Measurements from ENCODE around the gene HOXA6. TPM values are rescaled to one million over a fixed set of nuclear protein-coding genes. Genes with fewer than 3 reads are reported as not detected.

The HOXA6 gene
- total RNA-seq, 1 experiment from 2014 or later: 3.3 TPM

DNA sequence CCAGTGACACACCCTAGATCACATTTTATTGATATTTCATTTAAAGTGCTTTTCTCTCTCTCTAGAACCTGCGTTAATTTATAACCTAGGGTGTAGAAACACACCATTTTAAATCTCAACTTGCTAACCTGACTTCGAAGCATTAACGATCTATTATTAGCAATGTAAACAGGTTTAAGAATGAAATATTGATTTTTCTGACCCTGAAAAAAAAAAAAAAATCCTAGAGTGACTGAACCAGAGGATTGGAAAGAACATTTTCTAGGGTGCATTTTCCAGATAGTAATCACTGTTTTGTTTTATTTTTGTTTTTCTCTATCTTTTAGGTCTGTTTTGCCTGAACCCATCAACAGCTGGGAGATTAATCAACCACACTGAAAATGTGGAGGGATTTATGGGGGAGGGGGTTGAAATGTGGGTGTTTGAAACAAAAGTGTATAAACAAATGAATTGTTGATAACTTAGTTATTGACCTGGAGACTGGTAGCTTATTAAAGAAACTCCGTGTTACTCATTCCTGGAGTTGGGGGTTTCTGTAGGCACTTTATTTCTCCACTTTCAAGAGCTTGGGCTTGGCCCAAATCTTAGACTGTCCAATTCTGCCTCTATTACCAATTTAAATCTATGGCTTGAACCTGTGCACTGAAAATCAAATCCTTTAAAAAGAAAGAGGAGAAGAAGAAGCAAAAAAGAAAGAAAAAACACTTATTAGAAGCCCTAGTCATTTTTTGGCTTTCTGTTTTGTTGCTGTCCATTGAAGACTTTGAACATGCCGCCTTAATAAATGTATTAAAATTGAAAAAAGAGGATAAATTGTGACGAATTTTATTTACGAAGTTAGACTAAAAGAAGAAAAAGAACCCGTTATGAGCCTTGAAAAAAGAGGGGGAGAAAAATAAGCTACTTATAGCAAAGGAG, 47.9 kb downstream of the HOXA6 start:
- TF ChIP-seq TCF7L2 (IDR thresholded peaks at IDR 0.05; ENCODE audit: low read depth, low read length) (no peak), POLR2AphosphoS5 (IDR thresholded peaks at IDR 0.05; ENCODE audit: low read depth, low read length) (no peak), SIN3A (IDR thresholded peaks at IDR 0.05; ENCODE audit: borderline replicate concordance, insufficient read depth, low read depth, low read length) (no peak)
- TF ChIP-seq, protein P1, sequence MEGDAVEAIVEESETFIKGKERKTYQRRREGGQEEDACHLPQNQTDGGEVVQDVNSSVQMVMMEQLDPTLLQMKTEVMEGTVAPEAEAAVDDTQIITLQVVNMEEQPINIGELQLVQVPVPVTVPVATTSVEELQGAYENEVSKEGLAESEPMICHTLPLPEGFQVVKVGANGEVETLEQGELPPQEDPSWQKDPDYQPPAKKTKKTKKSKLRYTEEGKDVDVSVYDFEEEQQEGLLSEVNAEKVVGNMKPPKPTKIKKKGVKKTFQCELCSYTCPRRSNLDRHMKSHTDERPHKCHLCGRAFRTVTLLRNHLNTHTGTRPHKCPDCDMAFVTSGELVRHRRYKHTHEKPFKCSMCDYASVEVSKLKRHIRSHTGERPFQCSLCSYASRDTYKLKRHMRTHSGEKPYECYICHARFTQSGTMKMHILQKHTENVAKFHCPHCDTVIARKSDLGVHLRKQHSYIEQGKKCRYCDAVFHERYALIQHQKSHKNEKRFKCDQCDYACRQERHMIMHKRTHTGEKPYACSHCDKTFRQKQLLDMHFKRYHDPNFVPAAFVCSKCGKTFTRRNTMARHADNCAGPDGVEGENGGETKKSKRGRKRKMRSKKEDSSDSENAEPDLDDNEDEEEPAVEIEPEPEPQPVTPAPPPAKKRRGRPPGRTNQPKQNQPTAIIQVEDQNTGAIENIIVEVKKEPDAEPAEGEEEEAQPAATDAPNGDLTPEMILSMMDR (IDR thresholded peaks at IDR 0.05): no peak
- TF ChIP-seq, protein P2, sequence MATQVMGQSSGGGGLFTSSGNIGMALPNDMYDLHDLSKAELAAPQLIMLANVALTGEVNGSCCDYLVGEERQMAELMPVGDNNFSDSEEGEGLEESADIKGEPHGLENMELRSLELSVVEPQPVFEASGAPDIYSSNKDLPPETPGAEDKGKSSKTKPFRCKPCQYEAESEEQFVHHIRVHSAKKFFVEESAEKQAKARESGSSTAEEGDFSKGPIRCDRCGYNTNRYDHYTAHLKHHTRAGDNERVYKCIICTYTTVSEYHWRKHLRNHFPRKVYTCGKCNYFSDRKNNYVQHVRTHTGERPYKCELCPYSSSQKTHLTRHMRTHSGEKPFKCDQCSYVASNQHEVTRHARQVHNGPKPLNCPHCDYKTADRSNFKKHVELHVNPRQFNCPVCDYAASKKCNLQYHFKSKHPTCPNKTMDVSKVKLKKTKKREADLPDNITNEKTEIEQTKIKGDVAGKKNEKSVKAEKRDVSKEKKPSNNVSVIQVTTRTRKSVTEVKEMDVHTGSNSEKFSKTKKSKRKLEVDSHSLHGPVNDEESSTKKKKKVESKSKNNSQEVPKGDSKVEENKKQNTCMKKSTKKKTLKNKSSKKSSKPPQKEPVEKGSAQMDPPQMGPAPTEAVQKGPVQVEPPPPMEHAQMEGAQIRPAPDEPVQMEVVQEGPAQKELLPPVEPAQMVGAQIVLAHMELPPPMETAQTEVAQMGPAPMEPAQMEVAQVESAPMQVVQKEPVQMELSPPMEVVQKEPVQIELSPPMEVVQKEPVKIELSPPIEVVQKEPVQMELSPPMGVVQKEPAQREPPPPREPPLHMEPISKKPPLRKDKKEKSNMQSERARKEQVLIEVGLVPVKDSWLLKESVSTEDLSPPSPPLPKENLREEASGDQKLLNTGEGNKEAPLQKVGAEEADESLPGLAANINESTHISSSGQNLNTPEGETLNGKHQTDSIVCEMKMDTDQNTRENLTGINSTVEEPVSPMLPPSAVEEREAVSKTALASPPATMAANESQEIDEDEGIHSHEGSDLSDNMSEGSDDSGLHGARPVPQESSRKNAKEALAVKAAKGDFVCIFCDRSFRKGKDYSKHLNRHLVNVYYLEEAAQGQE (IDR thresholded peaks at IDR 0.05; ENCODE audit: insufficient read depth in 1 of 2, low read depth in 2 of 2, low read length in 1 of 2): no peak
- Histone ChIP-seq H3K36me3 (ENCODE audit: control insufficient read depth, insufficient read depth, low read length) (peaks cover 9% of the 10 kb centered on the region; the same call in 1 of the 2 replicates), H3K9me3 (ENCODE audit: control insufficient read depth, insufficient read depth, low read depth, low read length) (no peaks in the 10 kb centered on the region), H3K27ac (ENCODE audit: low read length) (peak overlapping the region; percentile 99), H3K27me3 (ENCODE audit: control insufficient read depth, insufficient read depth, low read length) (no peaks in the 10 kb centered on the region), H3K4me3 (ENCODE audit: low read depth in 2 of 2, low read length in 2 of 2) (peak overlapping the region; percentile 85 to 93), H3K4me1 (ENCODE audit: control insufficient read depth, insufficient read depth, low read length) (peaks cover 55% of the 10 kb centered on the region)
- ATAC-seq: no peak
- no TSS peak for BruUV-seq (replicated peaks)
- ChIA-PET CTCF (interaction anchor here (0.6 to 1.4 kb wide), 2 partner anchors 10 to 41 kb away, joined by 5 to 7 read pairs; no protein-coding TSS in a partner anchor), POLR2A (interaction anchor here (0.5 to 4.0 kb wide), 7 partner anchors 13 to 251 kb away, joined by 4 to 21 read pairs (median 7); no protein-coding TSS in a partner anchor)
- in situ Hi-C loops (cut with HindIII; ENCODE audit: low pct_unique_long_range_greater_than_20kb, low sequenced_read_pairs) (no loop called here), intact Hi-C loops (cut with micrococcal nuclease; ENCODE audit: unreplicated experiment) (loop anchor here (10.0 kb wide), 1 partner anchor 65 kb away; no protein-coding TSS in a partner anchor)
- DNase-seq (ENCODE audit: low read depth, low spot score): no peak

DNA sequence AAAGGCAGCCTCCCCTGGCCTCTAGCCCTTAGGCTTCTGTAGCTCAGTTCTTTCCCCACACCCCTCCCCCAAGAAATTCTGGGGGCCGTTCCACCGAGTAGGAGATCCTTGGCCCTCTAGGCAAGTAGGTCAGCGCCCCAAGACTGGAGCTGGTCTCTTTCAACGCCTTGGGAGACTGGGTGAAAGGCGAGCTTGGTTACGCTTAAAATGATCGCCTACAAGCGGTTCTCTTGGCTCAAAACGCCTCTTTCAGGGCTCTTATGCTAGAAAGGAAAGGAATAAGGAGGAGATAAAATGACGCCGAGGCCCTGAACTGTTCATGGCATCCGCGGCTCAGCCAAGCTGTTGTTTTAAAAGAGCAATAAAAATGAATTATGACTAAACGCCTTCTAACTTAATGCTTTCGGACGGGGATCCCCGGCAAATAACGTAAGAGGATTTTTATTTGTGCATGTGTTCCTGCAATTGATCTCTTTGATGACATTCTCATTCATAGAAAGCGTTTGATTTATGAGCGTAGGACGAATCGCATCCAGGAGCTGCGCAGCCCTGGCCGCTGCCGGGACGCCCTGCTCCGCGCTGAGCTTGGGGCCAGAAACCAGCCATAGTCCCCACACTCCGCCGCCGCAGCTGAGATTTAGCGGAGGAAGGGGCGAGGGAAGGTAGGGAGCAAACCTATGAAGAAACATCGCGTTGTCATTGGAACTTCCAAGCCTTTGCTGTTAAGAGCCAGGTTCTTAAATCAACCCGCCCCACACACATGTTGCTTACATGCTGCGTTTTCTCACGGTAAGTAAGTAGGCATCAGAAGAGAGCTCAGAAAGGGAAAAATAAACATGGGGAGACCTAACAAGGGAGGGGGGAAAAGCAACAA, 48.8 kb downstream of the HOXA6 start:
- in situ Hi-C loops (cut with HindIII; ENCODE audit: low pct_unique_long_range_greater_than_20kb, low sequenced_read_pairs): no loop called here
- CTCF ChIA-PET: interaction anchor here (0.6 to 1.4 kb wide), 5 partner anchors 11 to 238 kb away, joined by 3 to 7 read pairs (median 5); no protein-coding TSS in a partner anchor
- H3K4me1 ChIP-seq (ENCODE audit: control insufficient read depth, insufficient read depth, low read length): peaks cover 55% of the 10 kb centered on the region
- TF ChIP-seq SIN3A (IDR thresholded peaks at IDR 0.05; ENCODE audit: borderline replicate concordance, insufficient read depth, low read depth, low read length): no peak
- TF ChIP-seq POLR2AphosphoS5 (IDR thresholded peaks at IDR 0.05; ENCODE audit: low read depth, low read length): no peak; the same call in 1 of the 2 replicates
- TF ChIP-seq TCF7L2 (IDR thresholded peaks at IDR 0.05; ENCODE audit: low read depth, low read length): peak; percentile 82
- H3K4me3 ChIP-seq (ENCODE audit: low read depth in 2 of 2, low read length in 2 of 2): peak overlapping the region; percentile 85 to 93
- peak overlapping the region; percentile 99 for H3K27ac ChIP-seq (ENCODE audit: low read length)
- POLR2A ChIA-PET: interaction anchor here (0.5 to 4.0 kb wide), 12 partner anchors 12 to 1160 kb away, joined by 3 to 21 read pairs (median 4); no protein-coding TSS in a partner anchor
- ATAC-seq: peak; percentile 23
- no peaks in the 10 kb centered on the region for H3K27me3 ChIP-seq (ENCODE audit: control insufficient read depth, insufficient read depth, low read length)
- DNase-seq (ENCODE audit: low read depth, low spot score): no peak
- intact Hi-C loops (cut with micrococcal nuclease; ENCODE audit: unreplicated experiment): loop anchor here (10.0 kb wide), 1 partner anchor 64 kb away; no protein-coding TSS in a partner anchor
- no peaks in the 10 kb centered on the region for H3K9me3 ChIP-seq (ENCODE audit: control insufficient read depth, insufficient read depth, low read depth, low read length)
- H3K36me3 ChIP-seq (ENCODE audit: control insufficient read depth, insufficient read depth, low read length): peaks cover 9% of the 10 kb centered on the region; the same call in 1 of the 2 replicates
- BruUV-seq (replicated peaks): TSS peak; percentile 48

Measured in Panc1 (cell line).